Transverse colon (tissue), 4 donors: ENCODE measurements around the gene PDLIM3. TPM values are rescaled to one million over a fixed set of nuclear protein-coding genes. Genes with fewer than 3 reads are reported as not detected.

Source experiments
- DNase-seq: peaks from one replicate; pipeline ENCODE4 v3.0.0-alpha.2; 2019
- H3K27ac ChIP-seq, 4 donors: fragments of 200-600 bp; sonication (generic); 2 replicates each; pipeline ENCODE4 v1.5.1; 2016 to 2018; ENCODE audit warnings: inconsistent platforms in 4 of 4
- H3K27me3 ChIP-seq: fragments of 200-600 bp; sonication (generic); 2 replicates; pipeline ENCODE4 v1.5.1; 2017; ENCODE audit warnings: inconsistent platforms
- H3K36me3 ChIP-seq, 4 donors: fragments of 200-600 bp; sonication (generic); 2 replicates each; pipeline ENCODE4 v1.5.1; 2017 to 2019; ENCODE audit warnings: inconsistent platforms in 4 of 4
- H3K4me1 ChIP-seq, 4 donors: fragments of 200-600 bp; sonication (generic); 2 replicates each; pipeline ENCODE4 v1.5.1; 2017 to 2020; ENCODE audit warnings: inconsistent platforms in 4 of 4
- H3K4me3 ChIP-seq, 4 donors: fragments of 200-600 bp; sonication (generic); 1 replicate in 1 of 4; 2 replicates in 3 of 4; pipeline versions ENCODE4 v1.5.1 to v1.6.1; 2017 to 2019; ENCODE audit warnings: inconsistent platforms in 4 of 4
- H3K9me3 ChIP-seq, 2 donors: fragments of 200-600 bp; sonication (generic); 2 replicates each; pipeline ENCODE4 v1.5.1; 2017 to 2019; ENCODE audit warnings: inconsistent platforms in 2 of 2
- CTCF ChIP-seq, 5 experiments: fragments of 200-600 bp in 3 of 5; fragments of 450-650 bp in 2 of 5; sonication (generic) in 3 of 5; IDR thresholded peaks; 1 replicate in 2 of 5; 2 replicates in 3 of 5; pipeline ENCODE4 v1.5.1; 2016 to 2017; ENCODE audit warnings: antibody characterized with exemption in 5 of 5, inconsistent platforms in 3 of 5, mild to moderate bottlenecking in 2 of 5, moderate library complexity in 1 of 5
- EP300 ChIP-seq: sonication (generic); formaldehyde crosslinking; IDR thresholded peaks from one replicate; pipeline ENCODE4 v1.6.1; 2017; ENCODE audit warnings: antibody characterized with exemption, low read depth
- POLR2A ChIP-seq: fragments of 450-650 bp; IDR thresholded peaks from one replicate; pipeline ENCODE4 v1.6.1; 2016; ENCODE audit warnings: antibody characterized with exemption, mild to moderate bottlenecking, moderate library complexity
- POLR2AphosphoS5 ChIP-seq, 3 donors: sonication (generic); formaldehyde crosslinking; IDR thresholded peaks; one replicate each; pipeline ENCODE4 v1.6.1; 2016; ENCODE audit warnings: antibody characterized with exemption in 3 of 3
- WGBS, 2 donors: methylation state at CpG; one replicate each; pipeline ENCODE4 v1.1.5; 2018; ENCODE audit warnings: low coverage in 1 of 2; 5-methylcytosine and 5-hydroxymethylcytosine counted together
- in situ Hi-C, 4 donors: fragments of 200-750 bp; cut with MboI; loops; one replicate each; pipeline versions ENCODE4 v1.15.0 to v1.15.1; 2017; ENCODE audit warnings: low sequenced_read_pairs in 3 of 4, low pct_ligation_motif_present in 1 of 4, low pct_unique_long_range_greater_than_20kb in 1 of 4
- intact Hi-C: fragments of 100-400 bp; cut with DNase I; formaldehyde crosslinking; loops from one replicate; pipeline ENCODE4 v1.15.1; 2023; ENCODE audit warnings: low total_unique reads
- total RNA-seq, 4 donors: library from RNA; depleted of rRNA; stranded (reverse); fragments of >200 nt; gene quantifications; one replicate each; pipeline ENCODE4 v1.1.0, GENCODE V29; 2016

Gene PDLIM3
- total RNA-seq, 4 donors from 2014 or later: 81.9 to 209 (median 115) TPM

DNA sequence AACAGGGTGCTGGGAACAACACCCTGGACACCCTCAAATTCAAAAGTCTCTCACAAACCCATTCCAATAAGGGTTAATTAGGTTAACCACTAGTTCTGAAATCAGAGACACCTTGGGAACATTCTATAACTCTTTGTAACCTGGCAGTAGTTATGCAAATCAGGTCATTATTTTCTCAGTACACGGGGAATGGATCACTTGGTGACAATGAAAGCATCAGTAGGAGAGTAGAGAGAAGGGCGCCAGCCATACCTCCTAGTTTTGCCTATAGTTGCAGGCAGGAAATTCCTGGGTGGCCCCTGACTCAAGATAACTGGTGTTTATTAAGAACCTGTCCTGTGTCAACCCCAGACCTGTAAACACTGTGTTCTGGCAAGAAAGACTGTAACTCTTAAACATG lies 66.3 kb downstream of the PDLIM3 start:
- no peaks in the 10 kb centered on the region for H3K36me3 ChIP-seq
- in situ Hi-C loops: no loop called here
- no peak for DNase-seq
- peaks cover 0 to 14% (median 8%) of the 10 kb centered on the region in 4 donors for H3K4me1 ChIP-seq
- H3K4me3 ChIP-seq: no peak overlapping the region
- H3K27ac ChIP-seq: no peak overlapping the region
- H3K9me3 ChIP-seq: no peaks in the 10 kb centered on the region
- 79% methylated on average over 2 of the region's 2 CpGs; no CpG with 5 or more reads in 1 of the 2 donors for WGBS, 2 donors
- TF ChIP-seq POLR2A (no peak), EP300 (no peak), POLR2AphosphoS5 (IDR thresholded peaks at IDR 0.05) (no peak), CTCF (IDR thresholded peaks at IDR 0.05) (no peak)
- no peaks in the 10 kb centered on the region for H3K27me3 ChIP-seq
- intact Hi-C loops: loop anchor here (5.0 kb wide), 1 partner anchor 1163 kb away; no protein-coding TSS in a partner anchor

GRCh38 chr4:185467991-185468390 lies 67.3 kb downstream of the PDLIM3 start:
- Histone ChIP-seq H3K36me3 (no peaks in the 10 kb centered on the region), H3K27ac (no peak overlapping the region), H3K4me1 (peaks cover 0 to 14% (median 8%) of the 10 kb centered on the region in 4 donors), H3K9me3 (no peaks in the 10 kb centered on the region), H3K27me3 (no peaks in the 10 kb centered on the region), H3K4me3 (no peak overlapping the region)
- intact Hi-C loops (loop anchor here (5.0 kb wide), 1 partner anchor 1164 kb away; no protein-coding TSS in a partner anchor), in situ Hi-C loops (no loop called here)
- DNase-seq: no peak
- TF ChIP-seq POLR2AphosphoS5 (IDR thresholded peaks at IDR 0.05): no peak
- no peak for TF ChIP-seq EP300
- TF ChIP-seq POLR2A: no peak
- TF ChIP-seq CTCF (IDR thresholded peaks at IDR 0.05): no peak
- 84 to 90% methylated on average over 5 to 8 of the region's 8 CpGs for WGBS, 2 donors

- H3K27me3 ChIP-seq: no peaks in the 10 kb centered on the region
- no peaks in the 10 kb centered on the region for H3K9me3 ChIP-seq
- H3K36me3 ChIP-seq: no peaks in the 10 kb centered on the region
- WGBS, 2 donors: 77 to 88% methylated on average over 3 to 4 of the region's 4 CpGs
- H3K4me3 ChIP-seq: no peak overlapping the region
- intact Hi-C loops (loop anchor here (5.0 kb wide), 1 partner anchor 1165 kb away; no protein-coding TSS in a partner anchor), in situ Hi-C loops (no loop called here)
- no peak overlapping the region for H3K27ac ChIP-seq
- H3K4me1 ChIP-seq: peaks cover 0 to 10% (median 7%) of the 10 kb centered on the region in 4 donors
- TF ChIP-seq POLR2A (no peak), CTCF (IDR thresholded peaks at IDR 0.05) (no peak), POLR2AphosphoS5 (IDR thresholded peaks at IDR 0.05) (no peak), EP300 (no peak)
- no peak for DNase-seq
These were observed 68.2 kb downstream of the PDLIM3 start for GRCh38 chr4:185467101-185467500.

DNA sequence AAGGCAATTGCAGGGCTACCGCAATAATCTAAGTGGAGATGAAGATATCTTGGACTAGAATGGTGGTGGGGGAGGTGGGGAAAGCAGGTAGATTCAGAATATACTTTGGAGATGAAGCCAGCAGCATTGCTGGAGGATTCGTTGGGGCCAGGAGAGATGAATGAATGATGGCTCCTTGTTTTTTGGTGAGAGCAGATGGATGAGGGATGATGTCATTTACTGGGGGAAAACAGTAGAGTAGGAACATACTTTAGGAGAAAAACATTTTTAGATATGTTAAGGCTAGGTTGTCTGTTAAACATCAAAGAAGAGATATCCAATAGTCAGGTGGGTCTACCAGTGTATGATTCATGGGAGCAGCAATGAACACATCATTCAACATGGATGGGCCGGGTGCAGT lies 69.6 kb downstream of the PDLIM3 start:
- Histone ChIP-seq H3K27ac (no peak overlapping the region), H3K9me3 (no peaks in the 10 kb centered on the region), H3K27me3 (no peaks in the 10 kb centered on the region), H3K4me3 (no peak overlapping the region), H3K36me3 (no peaks in the 10 kb centered on the region), H3K4me1 (peaks cover 0 to 6% (median 1%) of the 10 kb centered on the region in 4 donors)
- TF ChIP-seq EP300: no peak
- TF ChIP-seq CTCF (IDR thresholded peaks at IDR 0.05): no peak
- no peak for TF ChIP-seq POLR2AphosphoS5 (IDR thresholded peaks at IDR 0.05)
- no peak for TF ChIP-seq POLR2A
- in situ Hi-C loops: no loop called here
- DNase-seq: no peak
- intact Hi-C loops: loop anchor here (5.0 kb wide), 1 partner anchor 1167 kb away; no protein-coding TSS in a partner anchor
- WGBS, 2 donors: 66 to 86% methylated on average over 2 to 3 of the region's 3 CpGs
